Karpas-422 (cell line): ENCODE data around the gene P3H3. TPM values are rescaled to one million over a fixed set of nuclear protein-coding genes. Genes with fewer than 3 reads are reported as not detected.

Experiments used
- DNase-seq: peaks from one replicate; pipeline ENCODE4 v3.0.0-alpha.2; 2015
- H2AFZ ChIP-seq: fragments of 200-600 bp; sonication (generic); 2 replicates; pipeline ENCODE4 v1.6.1; 2014; ENCODE audit warnings: antibody characterized with exemption, low read length, mixed read lengths
- H3K27ac ChIP-seq: fragments of 200-600 bp; sonication (generic); 2 replicates; pipeline ENCODE4 v1.5.1; 2014; ENCODE audit warnings: mild to moderate bottlenecking, low read length, moderate library complexity
- H3K27me3 ChIP-seq: fragments of 200-600 bp; sonication (generic); 2 replicates; pipeline ENCODE4 v1.6.1; 2014; ENCODE audit warnings: low read length, mixed read lengths
- H3K36me3 ChIP-seq: fragments of 200-600 bp; sonication (generic); 2 replicates; pipeline ENCODE4 v1.6.1; 2014; ENCODE audit warnings: low read length, mixed read lengths; ENCODE audit not compliant: insufficient read depth
- H3K4me1 ChIP-seq: fragments of 200-600 bp; sonication (generic); 2 replicates; pipeline ENCODE4 v1.6.1; 2014; ENCODE audit warnings: mild to moderate bottlenecking, low read length, mixed read lengths
- H3K4me2 ChIP-seq: fragments of 200-600 bp; sonication (generic); 2 replicates; pipeline ENCODE4 v1.6.1; 2014; ENCODE audit warnings: low read length, low read depth, mild to moderate bottlenecking; ENCODE audit not compliant: poor library complexity, severe bottlenecking
- H3K4me3 ChIP-seq: fragments of 200-600 bp; sonication (generic); 2 replicates; pipeline ENCODE4 v1.5.1; 2014; ENCODE audit warnings: mild to moderate bottlenecking, antibody characterized with exemption, low read length, mixed read lengths
- H3K79me2 ChIP-seq: fragments of 200-600 bp; sonication (generic); 2 replicates; pipeline ENCODE4 v1.6.1; 2014; ENCODE audit warnings: mild to moderate bottlenecking, low read length, mixed read lengths
- H3K9ac ChIP-seq: fragments of 200-600 bp; sonication (generic); 2 replicates; pipeline ENCODE4 v1.6.0; 2014; ENCODE audit warnings: low read length
- H3K9me2 ChIP-seq: fragments of 200-600 bp; sonication (generic), shearing (Covaris generic); replicated peaks from 2 replicates; pipeline ENCODE4 v1.6.0; 2014; ENCODE audit warnings: mild to moderate bottlenecking, low read length, moderate library complexity; ENCODE audit not compliant: insufficient read depth
- H3K9me3 ChIP-seq: fragments of 300-700, 200-600 bp; sonication (generic); 2 replicates; pipeline ENCODE4 v1.6.1; 2014; ENCODE audit warnings: low read length, mixed read lengths
- H4K20me1 ChIP-seq: fragments of 200-600 bp; sonication (generic); 2 replicates; pipeline ENCODE4 v1.6.1; 2014; ENCODE audit warnings: mild to moderate bottlenecking, antibody characterized with exemption, low read length, low read depth; ENCODE audit not compliant: insufficient read depth
- total RNA-seq: library from RNA; depleted of rRNA; stranded (reverse); fragments of >200 nt; shearing (Covaris generic); gene quantifications from 2 replicates; pipeline ENCODE4 v1.2.3, GENCODE V29; 2014; ENCODE audit warnings: low replicate concordance

P3H3 gene
- total RNA-seq, 1 experiment from 2014 or later: 3.1 TPM

DNA sequence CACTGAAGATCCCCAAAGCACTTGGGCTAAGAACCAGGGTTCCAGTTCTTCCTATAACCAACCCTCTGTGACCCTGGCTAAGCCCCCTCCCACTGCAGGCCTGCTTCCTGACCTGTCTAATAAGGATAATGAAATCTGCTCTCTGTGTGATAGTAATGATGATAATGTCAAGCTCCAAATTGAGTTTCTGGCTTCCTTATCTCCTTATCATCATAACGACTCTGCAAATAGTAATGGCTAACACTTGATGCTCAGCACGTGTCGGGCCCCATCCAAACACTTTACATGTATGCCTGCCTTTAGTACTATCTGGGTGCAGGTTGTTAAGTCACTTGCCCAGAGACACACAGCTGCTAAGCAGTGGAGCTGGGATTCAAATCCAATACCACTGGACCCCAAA, 11.6 kb upstream of the P3H3 start:
- no peaks in the 10 kb centered on the region for H3K9me3 ChIP-seq
- peaks cover 10% of the 10 kb centered on the region; the same call in 1 of the 2 replicates for H3K4me1 ChIP-seq
- H2AFZ ChIP-seq: no peak overlapping the region
- H3K4me3 ChIP-seq: no peak overlapping the region
- H3K4me2 ChIP-seq: no peak overlapping the region
- DNase-seq: no peak
- H4K20me1 ChIP-seq: no peaks in the 10 kb centered on the region
- H3K9me2 ChIP-seq: no peaks in the 10 kb centered on the region
- H3K27me3 ChIP-seq: no peaks in the 10 kb centered on the region
- no peak overlapping the region for H3K27ac ChIP-seq
- H3K9ac ChIP-seq: no peak overlapping the region
- no peaks in the 10 kb centered on the region for H3K79me2 ChIP-seq
- no peaks in the 10 kb centered on the region for H3K36me3 ChIP-seq

DNA sequence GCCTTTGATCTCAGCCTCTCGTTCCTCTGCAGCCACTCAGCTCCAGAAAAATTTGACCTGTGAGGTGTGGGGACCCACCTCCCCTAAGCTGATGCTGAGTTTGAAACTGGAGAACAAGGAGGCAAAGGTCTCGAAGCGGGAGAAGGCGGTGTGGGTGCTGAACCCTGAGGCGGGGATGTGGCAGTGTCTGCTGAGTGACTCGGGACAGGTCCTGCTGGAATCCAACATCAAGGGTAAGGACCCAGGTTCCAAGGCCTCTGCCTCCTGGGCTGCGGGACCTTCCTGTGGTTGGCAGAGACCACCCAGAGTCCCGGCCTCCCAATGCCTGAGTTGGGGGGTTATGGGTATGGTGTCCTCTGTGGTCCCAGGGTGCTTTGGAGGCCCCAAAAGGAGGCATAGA, 11.1 kb upstream of the P3H3 start:
- Histone ChIP-seq H3K9me3 (no peaks in the 10 kb centered on the region), H3K9me2 (no peaks in the 10 kb centered on the region), H3K4me1 (peaks cover 10% of the 10 kb centered on the region; the same call in 1 of the 2 replicates)

DNA sequence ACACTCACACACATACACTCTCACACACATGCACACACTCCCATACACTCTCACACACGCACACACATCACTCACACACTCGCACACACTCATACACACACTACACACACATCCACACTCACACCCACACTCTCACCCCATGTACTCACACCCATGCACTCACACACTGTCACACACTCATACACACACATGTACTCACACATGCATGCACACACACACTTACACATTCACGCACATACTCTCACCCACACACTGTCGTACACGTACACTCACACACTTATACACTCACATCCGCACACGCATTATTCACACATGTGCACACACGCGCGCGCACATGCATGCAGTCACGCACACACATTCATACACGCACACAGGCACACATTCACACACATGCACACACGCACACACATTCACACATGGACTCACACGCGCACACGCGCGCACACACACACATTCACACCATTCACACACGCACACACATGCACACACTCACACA, 10.5 kb upstream of the P3H3 start:
- Histone ChIP-seq H3K27me3 (no peaks in the 10 kb centered on the region), H3K4me2 (no peak overlapping the region), H3K9me3 (no peaks in the 10 kb centered on the region), H3K4me3 (no peak overlapping the region), H3K9ac (no peak overlapping the region), H3K27ac (no peak overlapping the region), H3K4me1 (peaks cover 9% of the 10 kb centered on the region; the same call in 1 of the 2 replicates), H4K20me1 (no peaks in the 10 kb centered on the region), H2AFZ (no peak overlapping the region), H3K36me3 (no peaks in the 10 kb centered on the region), H3K9me2 (no peaks in the 10 kb centered on the region), H3K79me2 (no peaks in the 10 kb centered on the region)
- DNase-seq: no peak

More for the DNA sequence above, 11.1 kb upstream of the P3H3 start:
- no peak for DNase-seq
- Histone ChIP-seq H3K9ac (no peak overlapping the region), H2AFZ (no peak overlapping the region), H3K79me2 (no peaks in the 10 kb centered on the region), H3K36me3 (no peaks in the 10 kb centered on the region), H4K20me1 (no peaks in the 10 kb centered on the region), H3K27ac (no peak overlapping the region), H3K27me3 (no peaks in the 10 kb centered on the region), H3K4me3 (no peak overlapping the region), H3K4me2 (no peak overlapping the region)

DNA sequence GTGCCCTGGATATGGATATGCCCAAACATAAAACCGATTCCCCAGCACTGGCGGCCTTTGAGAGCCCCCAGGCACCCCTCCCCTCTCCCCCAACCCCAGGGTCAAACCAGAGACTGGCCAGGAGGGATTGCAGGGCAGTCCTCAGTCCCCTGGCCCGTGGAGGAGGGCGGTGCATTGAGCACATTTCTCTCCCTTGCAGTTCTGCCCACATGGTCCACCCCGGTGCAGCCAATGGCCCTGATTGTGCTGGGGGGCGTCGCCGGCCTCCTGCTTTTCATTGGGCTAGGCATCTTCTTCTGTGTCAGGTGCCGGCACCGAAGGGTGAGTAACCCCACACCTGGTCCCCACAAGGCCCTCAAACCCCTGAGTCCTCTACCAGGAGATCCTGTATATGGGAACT, 10.0 kb upstream of the P3H3 start:
- Histone ChIP-seq H4K20me1 (no peaks in the 10 kb centered on the region), H3K27me3 (no peaks in the 10 kb centered on the region), H2AFZ (no peak overlapping the region), H3K36me3 (no peaks in the 10 kb centered on the region), H3K4me3 (no peak overlapping the region), H3K9me2 (no peaks in the 10 kb centered on the region), H3K4me2 (no peak overlapping the region), H3K9ac (no peak overlapping the region), H3K27ac (no peak overlapping the region), H3K9me3 (no peaks in the 10 kb centered on the region), H3K79me2 (no peaks in the 10 kb centered on the region), H3K4me1 (peaks cover 7% of the 10 kb centered on the region; the same call in 1 of the 2 replicates)
- no peak for DNase-seq

DNA sequence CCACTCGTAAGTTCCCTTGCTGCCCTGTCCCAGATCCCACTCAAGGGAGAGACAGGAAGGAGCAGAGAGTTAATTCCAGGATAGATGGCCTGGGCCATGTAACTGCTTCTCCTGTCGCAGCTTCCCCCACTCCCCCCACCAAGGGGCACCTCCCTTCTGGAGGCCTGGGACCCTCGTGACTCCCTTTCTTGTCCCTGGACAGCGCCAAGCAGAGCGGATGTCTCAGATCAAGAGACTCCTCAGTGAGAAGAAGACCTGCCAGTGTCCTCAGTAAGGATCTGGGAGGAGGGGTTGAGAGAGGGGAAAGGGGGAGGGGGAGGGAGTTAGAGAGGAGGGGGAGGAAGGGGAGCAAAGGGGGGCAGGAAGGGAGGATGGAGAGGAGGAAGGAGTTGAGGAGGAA, 9.6 kb upstream of the P3H3 start:
- no peaks in the 10 kb centered on the region for H3K9me3 ChIP-seq
- H3K4me1 ChIP-seq: peaks cover 7% of the 10 kb centered on the region; the same call in 1 of the 2 replicates
- no peaks in the 10 kb centered on the region for H3K9me2 ChIP-seq
- H3K9ac ChIP-seq: no peak overlapping the region
- no peak overlapping the region for H2AFZ ChIP-seq
- H3K36me3 ChIP-seq: no peaks in the 10 kb centered on the region
- no peak overlapping the region for H3K4me3 ChIP-seq
- no peak for DNase-seq
- no peaks in the 10 kb centered on the region for H3K79me2 ChIP-seq
- no peaks in the 10 kb centered on the region for H3K27me3 ChIP-seq
- no peaks in the 10 kb centered on the region for H4K20me1 ChIP-seq
- no peak overlapping the region for H3K27ac ChIP-seq
- no peak overlapping the region for H3K4me2 ChIP-seq

DNA sequence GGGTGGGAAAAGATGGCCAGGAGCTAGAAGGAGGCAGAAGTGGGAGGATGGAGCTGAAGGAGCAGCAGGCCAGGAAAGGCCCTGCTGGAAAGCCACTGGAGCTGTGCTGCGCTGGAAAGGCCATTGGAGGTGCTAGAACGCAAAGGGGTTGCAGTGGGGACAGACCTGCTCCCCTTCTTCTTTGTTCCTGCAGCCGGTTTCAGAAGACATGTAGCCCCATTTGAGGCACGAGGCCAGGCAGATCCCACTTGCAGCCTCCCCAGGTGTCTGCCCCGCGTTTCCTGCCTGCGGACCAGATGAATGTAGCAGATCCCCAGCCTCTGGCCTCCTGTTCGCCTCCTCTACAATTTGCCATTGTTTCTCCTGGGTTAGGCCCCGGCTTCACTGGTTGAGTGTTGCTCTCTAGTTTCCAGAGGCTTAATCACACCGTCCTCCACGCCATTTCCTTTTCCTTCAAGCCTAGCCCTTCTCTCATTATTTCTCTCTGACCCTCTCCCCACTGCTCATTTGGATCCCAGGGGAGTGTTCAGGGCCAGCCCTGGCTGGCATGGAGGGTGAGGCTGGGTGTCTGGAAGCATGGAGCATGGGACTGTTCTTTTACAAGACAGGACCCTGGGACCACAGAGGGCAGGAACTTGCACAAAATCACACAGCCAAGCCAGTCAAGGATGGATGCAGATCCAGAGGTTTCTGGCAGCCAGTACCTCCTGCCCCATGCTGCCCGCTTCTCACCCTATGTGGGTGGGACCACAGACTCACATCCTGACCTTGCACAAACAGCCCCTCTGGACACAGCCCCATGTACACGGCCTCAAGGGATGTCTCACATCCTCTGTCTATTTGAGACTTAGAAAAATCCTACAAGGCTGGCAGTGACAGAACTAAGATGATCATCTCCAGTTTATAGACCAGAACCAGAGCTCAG, 8.8 kb upstream of the P3H3 start:
- no peak overlapping the region for H3K9ac ChIP-seq
- H3K27me3 ChIP-seq: no peaks in the 10 kb centered on the region
- no peak overlapping the region for H3K4me2 ChIP-seq
- H3K4me1 ChIP-seq: peaks cover 7% of the 10 kb centered on the region; the same call in 1 of the 2 replicates
- no peaks in the 10 kb centered on the region for H3K36me3 ChIP-seq
- H3K79me2 ChIP-seq: no peaks in the 10 kb centered on the region
- H3K9me2 ChIP-seq: no peaks in the 10 kb centered on the region
- no peak overlapping the region for H3K27ac ChIP-seq
- no peak overlapping the region for H2AFZ ChIP-seq
- H4K20me1 ChIP-seq: no peaks in the 10 kb centered on the region
- no peak for DNase-seq
- no peaks in the 10 kb centered on the region for H3K9me3 ChIP-seq
- no peak overlapping the region for H3K4me3 ChIP-seq

DNA sequence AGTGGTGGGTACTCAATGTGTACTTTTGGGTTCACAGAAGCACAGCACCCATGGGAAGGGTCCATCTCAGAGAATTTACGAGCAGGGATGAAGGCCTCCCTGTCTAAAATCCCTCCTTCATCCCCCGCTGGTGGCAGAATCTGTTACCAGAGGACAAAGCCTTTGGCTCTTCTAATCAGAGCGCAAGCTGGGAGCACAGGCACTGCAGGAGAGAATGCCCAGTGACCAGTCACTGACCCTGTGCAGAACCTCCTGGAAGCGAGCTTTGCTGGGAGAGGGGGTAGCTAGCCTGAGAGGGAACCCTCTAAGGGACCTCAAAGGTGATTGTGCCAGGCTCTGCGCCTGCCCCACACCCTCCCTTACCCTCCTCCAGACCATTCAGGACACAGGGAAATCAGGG, 8.0 kb upstream of the P3H3 start:
- Histone ChIP-seq H3K27ac (no peak overlapping the region), H3K4me2 (no peak overlapping the region), H3K79me2 (no peaks in the 10 kb centered on the region), H3K4me3 (no peak overlapping the region), H3K9me2 (no peaks in the 10 kb centered on the region), H3K9ac (no peak overlapping the region), H3K36me3 (no peaks in the 10 kb centered on the region), H3K27me3 (no peaks in the 10 kb centered on the region), H3K9me3 (no peaks in the 10 kb centered on the region), H4K20me1 (no peaks in the 10 kb centered on the region), H3K4me1 (peaks cover 7% of the 10 kb centered on the region; the same call in 1 of the 2 replicates), H2AFZ (no peak overlapping the region)
- no peak for DNase-seq

DNA sequence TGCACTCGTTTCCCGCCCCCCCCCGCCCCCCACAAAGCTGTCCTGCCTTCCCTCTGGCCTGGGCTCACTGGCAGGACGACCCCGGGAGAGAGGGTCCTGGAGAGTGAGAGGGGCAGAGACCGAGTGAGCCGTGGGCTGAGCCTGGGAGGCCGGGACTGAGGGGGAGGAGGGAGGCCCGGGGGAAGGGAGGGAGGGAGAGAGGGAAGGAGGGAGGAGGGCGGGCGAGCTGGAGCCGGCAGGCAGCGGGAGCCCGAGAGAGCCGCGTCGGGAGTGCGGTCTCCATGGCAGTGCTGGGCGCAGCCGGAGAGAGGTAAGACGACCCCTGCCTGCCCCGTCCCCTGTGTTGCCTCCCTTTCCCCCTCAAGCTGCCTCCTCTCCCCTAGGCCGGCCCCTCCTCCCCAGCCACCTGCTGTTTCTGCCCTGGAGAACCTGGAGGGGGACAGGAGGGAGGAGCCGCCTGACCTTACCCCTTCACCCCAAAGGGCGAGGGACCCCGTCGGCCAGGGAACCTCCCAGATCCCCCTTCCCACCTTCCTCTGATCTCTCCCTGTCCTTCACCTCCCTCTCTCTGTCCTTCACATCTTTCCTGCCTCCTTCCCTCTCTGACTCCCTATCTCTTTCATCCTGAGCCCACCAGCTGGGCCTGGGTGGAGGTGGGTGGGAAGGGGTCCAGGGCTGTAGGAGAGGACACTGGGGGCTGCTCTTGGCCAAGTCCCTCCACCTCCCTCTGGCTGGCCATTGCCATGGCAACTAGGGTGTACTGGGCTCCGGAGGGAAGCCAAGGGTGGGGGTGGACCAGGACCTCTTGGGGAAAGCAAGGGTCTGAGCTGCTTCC, 6.4 kb upstream of the P3H3 start, which contains the start of gene GPR162:
Gene GPR162 (plus strand): TSS at position 231 of the 835 bp plus-strand sequence. CDS start 2,078 bp downstream, outside the sequence.
- Histone ChIP-seq H3K4me1 (peaks cover 7% of the 10 kb centered on the region), H4K20me1 (no peaks in the 10 kb centered on the region), H3K27me3 (no peaks in the 10 kb centered on the region), H3K79me2 (no peaks in the 10 kb centered on the region), H3K9me3 (no peaks in the 10 kb centered on the region), H3K27ac (no peak within 1 kb of the TSS), H2AFZ (no peak within 1 kb of the TSS), H3K36me3 (no peaks in the 10 kb centered on the region), H3K4me2 (no peak within 1 kb of the TSS), H3K9me2 (no peaks in the 10 kb centered on the region), H3K9ac (no peak within 1 kb of the TSS), H3K4me3 (no peak within 1 kb of the TSS)
- no peak for DNase-seq
